Gastroesophageal sphincter (tissue), 3 donors: ENCODE results near the gene NKAIN2.

ENCODE experiments used
- CTCF ChIP-seq, 4 experiments: fragments of 200-600 bp in 2 of 4; fragments of 450-650 bp in 2 of 4; sonication (generic) in 1 of 4; IDR thresholded peaks; one replicate each; pipeline ENCODE4 v1.5.1; 2017 to 2019; ENCODE audit warnings: antibody characterized with exemption in 4 of 4, mild to moderate bottlenecking in 2 of 4, moderate library complexity in 2 of 4
- EP300 ChIP-seq: sonication (generic); formaldehyde crosslinking; IDR thresholded peaks from one replicate; pipeline ENCODE4 v1.6.1; 2017; ENCODE audit warnings: antibody characterized with exemption, mild to moderate bottlenecking
- POLR2A ChIP-seq, 2 donors: fragments of 450-650 bp; IDR thresholded peaks; one replicate each; pipeline ENCODE4 v1.6.1; 2017; ENCODE audit warnings: antibody characterized with exemption in 2 of 2, mild to moderate bottlenecking in 2 of 2, moderate library complexity in 1 of 2
- POLR2AphosphoS5 ChIP-seq: sonication (generic); formaldehyde crosslinking; IDR thresholded peaks from one replicate; pipeline ENCODE4 v1.6.1; 2017; ENCODE audit warnings: antibody characterized with exemption

GRCh38 chr6:124078169-124078568 is 274.5 kb downstream of the NKAIN2 start:
- no peak for TF ChIP-seq CTCF (IDR thresholded peaks at IDR 0.05)
- no peak for TF ChIP-seq POLR2AphosphoS5
- TF ChIP-seq POLR2A (IDR thresholded peaks at IDR 0.05): no peak
- no peak for TF ChIP-seq EP300
